Measurements from ENCODE around the gene ZNF345.

Gene ZNF345

DNA sequence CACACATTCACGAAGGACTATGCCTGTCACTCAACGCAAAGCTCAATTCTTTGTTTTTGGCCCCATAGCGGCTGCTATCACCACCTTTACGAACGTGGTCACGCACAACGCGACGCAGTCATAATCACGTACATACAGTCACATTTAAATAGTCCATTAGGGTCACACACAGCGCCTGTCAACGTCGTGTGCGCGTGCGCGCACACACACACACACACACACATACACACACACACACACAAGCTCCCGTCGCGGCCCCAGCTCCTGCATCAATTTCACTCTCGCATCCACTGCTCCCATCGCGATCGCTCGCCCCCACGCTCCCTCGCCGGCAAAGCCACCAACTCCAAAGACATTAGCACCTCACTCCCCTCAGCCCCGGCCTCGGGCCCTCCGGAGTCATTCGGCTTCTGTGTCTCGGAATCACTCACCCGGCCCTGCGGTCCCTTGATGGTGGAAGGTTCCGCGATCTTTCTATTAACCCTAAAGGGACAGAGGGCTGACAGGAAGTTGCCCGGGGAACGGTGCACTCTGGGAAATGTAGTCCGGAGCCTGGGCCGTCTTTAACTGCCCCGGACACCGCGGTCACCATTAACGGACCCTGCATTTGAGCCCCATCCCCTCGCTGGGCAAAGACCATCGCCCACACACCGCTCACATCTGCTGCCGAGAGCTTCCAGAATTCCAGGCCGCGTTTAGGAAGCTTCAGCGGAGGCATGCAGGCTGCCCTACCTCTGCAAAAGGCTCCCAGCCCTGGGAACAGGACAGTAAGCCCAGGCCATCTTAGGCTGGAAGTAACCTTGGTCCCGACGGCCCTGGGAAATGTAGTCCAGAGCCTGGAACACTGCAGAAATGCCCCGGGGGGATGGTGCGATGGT lies 12.5 kb upstream of the ZNF345 start, which contains the start of gene ZNF790:
Gene ZNF790, minus strand, starts transcription at position 482 of the 878 bp plus-strand sequence. CDS start 12,768 bp downstream, outside the sequence.
- DNase-seq (ENCODE audit: low read depth, low spot score), result peak; percentile 72
- Histone ChIP-seq H3K4me1 (ENCODE audit: insufficient read depth, insufficient read length) (no peaks in the 10 kb centered on the region), H3K36me3 (ENCODE audit: insufficient read depth, insufficient read length, low read length) (peaks cover 9% of the 10 kb centered on the region), H3K27me3 (ENCODE audit: insufficient read depth, insufficient read length) (no peaks in the 10 kb centered on the region), H3K9me3 (ENCODE audit: insufficient read depth, low read length) (no peaks in the 10 kb centered on the region), H3K9ac (ENCODE audit: insufficient read length, low read depth) (peak within 1 kb of the TSS; percentile 90), H3K4me3 (ENCODE audit: insufficient read length, low read depth) (peak within 1 kb of the TSS; percentile 78)
- TF ChIP-seq SUZ12 (IDR thresholded peaks at IDR 0.05; ENCODE audit: extremely low read depth, insufficient read depth, insufficient read length) (no peak), YY1 (IDR thresholded peaks at IDR 0.05; ENCODE audit: insufficient read depth, insufficient read length) (no peak), ZNF274 (IDR thresholded peaks at IDR 0.05; ENCODE audit: low read depth, low read length) (no peak)

DNA sequence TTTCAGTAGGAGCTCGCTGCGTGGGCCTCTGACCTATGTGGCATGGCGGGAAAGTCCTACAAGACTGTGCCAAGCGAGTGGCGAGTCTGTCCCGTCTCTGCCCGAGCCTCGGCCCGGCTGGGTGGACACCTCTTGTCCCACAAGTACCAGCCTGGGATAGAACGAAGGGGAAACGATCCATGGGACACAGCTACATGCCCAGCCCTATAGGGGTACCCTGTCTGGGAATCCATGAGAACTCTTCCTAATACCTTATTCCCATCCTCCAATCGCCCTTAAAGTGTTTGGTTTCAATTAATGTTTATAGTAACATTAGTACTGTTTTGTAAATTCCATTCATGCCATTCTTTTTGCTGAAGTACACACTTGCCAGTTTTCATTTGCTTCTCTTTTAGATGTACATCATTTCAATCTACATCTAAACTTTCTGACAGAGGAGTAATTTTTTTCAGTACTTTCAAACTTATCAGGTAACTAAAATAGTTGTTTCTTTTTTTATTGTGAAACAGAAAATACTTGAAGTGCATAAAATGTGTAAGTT lies 11.8 kb upstream of the ZNF345 start:
- H3K9ac ChIP-seq (ENCODE audit: insufficient read length, low read depth), result peak overlapping the region; percentile 90
- TF ChIP-seq ZNF274 (IDR thresholded peaks at IDR 0.05; ENCODE audit: low read depth, low read length) (no peak), SUZ12 (IDR thresholded peaks at IDR 0.05; ENCODE audit: extremely low read depth, insufficient read depth, insufficient read length) (no peak), YY1 (IDR thresholded peaks at IDR 0.05; ENCODE audit: insufficient read depth, insufficient read length) (no peak)
- no peak for DNase-seq (ENCODE audit: low read depth, low spot score)
- H3K4me3 ChIP-seq (ENCODE audit: insufficient read length, low read depth), result peak overlapping the region; percentile 78
- H3K36me3 ChIP-seq (ENCODE audit: insufficient read depth, insufficient read length, low read length), result peaks cover 10% of the 10 kb centered on the region
- H3K27me3 ChIP-seq (ENCODE audit: insufficient read depth, insufficient read length), result no peaks in the 10 kb centered on the region
- H3K4me1 ChIP-seq (ENCODE audit: insufficient read depth, insufficient read length), result no peaks in the 10 kb centered on the region
- no peaks in the 10 kb centered on the region for H3K9me3 ChIP-seq (ENCODE audit: insufficient read depth, low read length)

DNA sequence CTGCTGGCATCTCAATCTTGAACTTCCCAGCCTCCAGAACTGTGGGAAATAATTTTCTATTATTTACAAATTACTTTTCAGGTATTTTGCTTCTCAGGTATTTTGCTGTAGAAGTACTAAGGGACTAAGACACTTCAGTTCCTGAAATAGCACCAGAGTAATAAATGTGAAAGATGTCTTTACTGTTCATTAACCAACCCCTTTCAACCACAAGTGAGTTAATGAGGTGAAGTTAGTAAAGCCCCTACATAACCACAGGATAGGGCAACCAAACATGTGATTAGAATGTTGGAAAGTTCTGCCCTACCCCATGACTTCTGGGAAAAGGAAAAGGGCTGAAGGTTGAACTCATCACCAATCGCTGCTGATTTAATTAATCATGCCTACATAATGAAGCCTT lies 2.7 kb upstream of the ZNF345 start:
- H3K36me3 ChIP-seq (ENCODE audit: insufficient read depth, insufficient read length, low read length), result peaks cover 21% of the 10 kb centered on the region
- H3K4me1 ChIP-seq (ENCODE audit: insufficient read depth, insufficient read length), result no peaks in the 10 kb centered on the region
- no peak overlapping the region for H3K4me3 ChIP-seq (ENCODE audit: insufficient read length, low read depth)
- H3K27me3 ChIP-seq (ENCODE audit: insufficient read depth, insufficient read length), result no peaks in the 10 kb centered on the region
- no peak for TF ChIP-seq YY1 (IDR thresholded peaks at IDR 0.05; ENCODE audit: insufficient read depth, insufficient read length)
- no peak for TF ChIP-seq SUZ12 (IDR thresholded peaks at IDR 0.05; ENCODE audit: extremely low read depth, insufficient read depth, insufficient read length)
- no peak for TF ChIP-seq ZNF274 (IDR thresholded peaks at IDR 0.05; ENCODE audit: low read depth, low read length)
- no peaks in the 10 kb centered on the region for H3K9me3 ChIP-seq (ENCODE audit: insufficient read depth, low read length)
- DNase-seq (ENCODE audit: low read depth, low spot score), result no peak
- no peak overlapping the region for H3K9ac ChIP-seq (ENCODE audit: insufficient read length, low read depth)

DNA sequence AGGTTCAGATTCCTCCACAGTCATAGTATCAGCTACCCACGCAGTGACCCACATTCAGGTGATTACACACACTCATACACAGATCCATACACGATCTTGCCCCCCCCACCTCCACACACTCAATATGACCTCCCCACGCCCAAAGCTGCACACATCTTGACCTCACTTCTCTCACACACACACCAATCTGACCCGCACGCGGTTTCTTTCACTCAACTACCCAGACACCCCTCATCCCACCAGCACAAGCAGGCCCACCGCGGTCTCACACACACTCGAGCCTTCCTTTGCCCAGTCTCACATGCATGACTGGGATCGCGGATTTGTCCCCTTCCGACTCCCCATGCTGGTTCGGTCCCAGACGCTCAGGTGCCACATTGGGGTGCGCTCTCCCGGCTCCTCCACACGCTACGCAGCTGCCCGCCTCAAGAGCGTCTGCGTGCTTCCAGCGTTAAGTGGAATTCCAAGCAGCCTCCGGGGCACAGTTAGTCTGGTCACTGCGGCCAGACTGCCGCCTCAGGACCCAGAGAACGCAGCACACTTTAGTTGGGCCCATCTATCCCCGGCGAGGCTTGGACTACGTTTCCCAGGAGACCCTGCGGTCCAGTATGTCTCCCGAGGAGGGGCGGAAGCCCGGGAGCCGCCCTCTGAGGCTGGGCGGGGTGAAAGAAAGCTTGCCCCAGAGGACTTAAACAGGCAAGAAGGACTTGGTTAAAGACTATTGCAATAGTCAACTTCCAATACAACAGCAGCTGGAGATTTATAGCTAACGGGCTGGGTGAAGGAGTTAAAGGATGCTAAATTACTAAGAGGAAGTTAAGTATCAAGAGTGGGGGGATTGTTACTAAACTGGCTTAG lies 746 bp upstream of the ZNF345 start:
- H3K36me3 ChIP-seq (ENCODE audit: insufficient read depth, insufficient read length, low read length), result peaks cover 15% of the 10 kb centered on the region
- peak overlapping the region; percentile 95 for H3K9ac ChIP-seq (ENCODE audit: insufficient read length, low read depth)
- H3K4me1 ChIP-seq (ENCODE audit: insufficient read depth, insufficient read length), result no peaks in the 10 kb centered on the region
- H3K27me3 ChIP-seq (ENCODE audit: insufficient read depth, insufficient read length), result no peaks in the 10 kb centered on the region
- H3K4me3 ChIP-seq (ENCODE audit: insufficient read length, low read depth), result peak overlapping the region; percentile 97
- no peak for TF ChIP-seq SUZ12 (IDR thresholded peaks at IDR 0.05; ENCODE audit: extremely low read depth, insufficient read depth, insufficient read length)
- no peak for TF ChIP-seq ZNF274 (IDR thresholded peaks at IDR 0.05; ENCODE audit: low read depth, low read length)
- peak; percentile 39 for TF ChIP-seq YY1 (IDR thresholded peaks at IDR 0.05; ENCODE audit: insufficient read depth, insufficient read length)
- peak; percentile 79 for DNase-seq (ENCODE audit: low read depth, low spot score)
- H3K9me3 ChIP-seq (ENCODE audit: insufficient read depth, low read length), result no peaks in the 10 kb centered on the region

DNA sequence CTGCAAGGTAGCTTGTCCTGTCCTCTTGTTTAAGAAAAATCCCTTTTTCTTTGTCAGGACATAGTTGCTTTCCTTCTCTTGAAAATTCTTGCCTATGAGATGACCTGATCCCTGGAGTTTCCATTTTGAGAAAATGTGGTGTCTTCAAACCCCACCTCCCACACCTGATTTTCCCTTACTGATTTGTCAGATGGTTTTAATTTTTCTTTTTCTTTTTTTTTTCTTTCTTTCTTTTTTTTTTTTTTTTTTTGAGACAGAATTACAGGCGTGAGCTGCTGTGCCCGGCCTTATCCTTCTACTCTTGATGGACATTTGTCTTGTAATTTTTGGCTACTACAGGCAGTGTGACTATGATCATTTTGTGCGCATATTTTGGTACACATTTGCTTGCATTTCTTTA lies 1.2 kb downstream of the ZNF345 start:
- H3K9ac ChIP-seq (ENCODE audit: insufficient read length, low read depth), result no peak overlapping the region
- DNase-seq (ENCODE audit: low read depth, low spot score), result no peak
- peaks cover 15% of the 10 kb centered on the region for H3K36me3 ChIP-seq (ENCODE audit: insufficient read depth, insufficient read length, low read length)
- no peaks in the 10 kb centered on the region for H3K9me3 ChIP-seq (ENCODE audit: insufficient read depth, low read length)
- TF ChIP-seq ZNF274 (IDR thresholded peaks at IDR 0.05; ENCODE audit: low read depth, low read length) (no peak), YY1 (IDR thresholded peaks at IDR 0.05; ENCODE audit: insufficient read depth, insufficient read length) (no peak), SUZ12 (IDR thresholded peaks at IDR 0.05; ENCODE audit: extremely low read depth, insufficient read depth, insufficient read length) (no peak)
- no peak overlapping the region for H3K4me3 ChIP-seq (ENCODE audit: insufficient read length, low read depth)
- no peaks in the 10 kb centered on the region for H3K4me1 ChIP-seq (ENCODE audit: insufficient read depth, insufficient read length)
- H3K27me3 ChIP-seq (ENCODE audit: insufficient read depth, insufficient read length), result no peaks in the 10 kb centered on the region

DNA sequence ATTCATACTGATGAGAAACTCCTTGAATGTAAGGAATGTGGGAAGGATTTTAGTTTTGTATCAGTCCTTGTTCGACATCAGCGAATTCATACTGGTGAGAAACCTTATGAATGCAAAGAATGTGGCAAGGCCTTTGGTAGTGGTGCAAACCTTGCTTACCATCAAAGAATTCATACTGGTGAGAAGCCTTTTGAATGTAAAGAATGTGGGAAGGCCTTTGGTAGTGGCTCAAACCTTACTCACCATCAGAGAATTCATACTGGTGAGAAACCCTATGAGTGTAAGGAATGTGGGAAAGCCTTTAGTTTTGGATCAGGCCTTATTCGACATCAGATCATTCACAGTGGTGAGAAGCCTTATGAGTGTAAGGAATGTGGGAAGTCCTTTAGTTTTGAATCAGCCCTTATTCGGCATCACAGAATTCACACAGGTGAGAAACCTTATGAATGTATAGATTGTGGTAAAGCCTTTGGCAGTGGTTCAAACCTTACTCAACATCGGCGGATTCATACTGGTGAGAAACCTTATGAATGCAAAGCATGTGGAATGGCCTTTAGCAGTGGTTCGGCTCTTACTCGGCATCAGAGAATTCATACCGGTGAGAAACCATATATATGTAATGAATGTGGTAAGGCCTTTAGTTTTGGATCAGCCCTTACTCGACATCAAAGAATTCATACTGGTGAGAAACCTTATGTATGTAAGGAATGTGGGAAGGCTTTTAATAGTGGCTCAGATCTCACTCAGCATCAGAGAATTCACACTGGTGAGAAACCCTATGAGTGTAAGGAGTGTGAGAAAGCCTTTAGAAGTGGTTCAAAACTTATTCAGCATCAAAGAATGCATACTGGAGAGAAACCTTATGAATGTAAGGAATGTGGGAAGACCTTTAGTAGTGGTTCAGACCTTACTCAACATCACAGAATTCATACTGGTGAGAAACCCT lies 26.6 kb downstream of the ZNF345 start:
- H3K9me3 ChIP-seq (ENCODE audit: insufficient read depth, low read length), result peaks cover 90% of the 10 kb centered on the region
- no peaks in the 10 kb centered on the region for H3K27me3 ChIP-seq (ENCODE audit: insufficient read depth, insufficient read length)
- H3K9ac ChIP-seq (ENCODE audit: insufficient read length, low read depth), result no peak overlapping the region
- TF ChIP-seq ZNF274 (IDR thresholded peaks at IDR 0.05; ENCODE audit: low read depth, low read length) (peak; percentile 94), YY1 (IDR thresholded peaks at IDR 0.05; ENCODE audit: insufficient read depth, insufficient read length) (no peak)
- DNase-seq (ENCODE audit: low read depth, low spot score), result no peak
- no peaks in the 10 kb centered on the region for H3K4me1 ChIP-seq (ENCODE audit: insufficient read depth, insufficient read length)
- H3K36me3 ChIP-seq (ENCODE audit: insufficient read depth, insufficient read length, low read length), result peaks cover 6% of the 10 kb centered on the region
- no peak overlapping the region for H3K4me3 ChIP-seq (ENCODE audit: insufficient read length, low read depth)
